ENCODE results near the gene EDN2.

The EDN2 gene

GRCh38 chr1:41449326-41449921 lies 35.1 kb downstream of the EDN2 start:
- FAIRE-seq (no peak), DNase-seq (ENCODE audit: insufficient read length, low spot score) (no peak)
- TF ChIP-seq TAF1 (IDR thresholded peaks at IDR 0.05; ENCODE audit: low read depth, low read length) (no peak), SPI1 (IDR thresholded peaks at IDR 0.05; ENCODE audit: low read depth, low read length) (no peak), PAX5 (IDR thresholded peaks at IDR 0.05; ENCODE audit: insufficient read depth, low read length, severe bottlenecking) (no peak), POLR2AphosphoS5 (IDR thresholded peaks at IDR 0.05; ENCODE audit: low read depth, low read length) (no peak), POLR2A (IDR thresholded peaks at IDR 0.05; ENCODE audit: low read depth, low read length) (no peak), POU2F2 (IDR thresholded peaks at IDR 0.05; ENCODE audit: low read depth, low read length) (no peak)

- DNase-seq (ENCODE audit: insufficient read length, low spot score) (no peak), FAIRE-seq (no peak)
- TF ChIP-seq PAX5 (IDR thresholded peaks at IDR 0.05; ENCODE audit: insufficient read depth, low read length, severe bottlenecking) = no peak
- no peak for TF ChIP-seq POLR2AphosphoS5 (IDR thresholded peaks at IDR 0.05; ENCODE audit: low read depth, low read length)
- no peak for TF ChIP-seq SPI1 (IDR thresholded peaks at IDR 0.05; ENCODE audit: low read depth, low read length)
- no peak for TF ChIP-seq TAF1 (IDR thresholded peaks at IDR 0.05; ENCODE audit: low read depth, low read length)
- TF ChIP-seq POU2F2 (IDR thresholded peaks at IDR 0.05; ENCODE audit: low read depth, low read length) = no peak
- no peak for TF ChIP-seq POLR2A (IDR thresholded peaks at IDR 0.05; ENCODE audit: low read depth, low read length)
These were observed 35.7 kb downstream of the EDN2 start for GRCh38 chr1:41448821-41449220.

- FAIRE-seq (no peak), DNase-seq (ENCODE audit: insufficient read length, low spot score) (no peak)
- no peak for TF ChIP-seq POU2F2 (IDR thresholded peaks at IDR 0.05; ENCODE audit: low read depth, low read length)
- TF ChIP-seq SPI1 (IDR thresholded peaks at IDR 0.05; ENCODE audit: low read depth, low read length) = no peak
- no peak for TF ChIP-seq POLR2A (IDR thresholded peaks at IDR 0.05; ENCODE audit: low read depth, low read length)
- TF ChIP-seq POLR2AphosphoS5 (IDR thresholded peaks at IDR 0.05; ENCODE audit: low read depth, low read length) = no peak
These were observed 36.3 kb downstream of the EDN2 start for GRCh38 chr1:41447995-41448770.

- FAIRE-seq = no peak
These were observed 37.5 kb downstream of the EDN2 start for GRCh38 chr1:41446851-41447610.

GRCh38 chr1:41444785-41445184 lies 39.7 kb downstream of the EDN2 start:
- DNase-seq (ENCODE audit: insufficient read length, low spot score) = no peak
- TF ChIP-seq POLR2AphosphoS5 (IDR thresholded peaks at IDR 0.05; ENCODE audit: low read depth, low read length) (no peak), POLR2A (IDR thresholded peaks at IDR 0.05; ENCODE audit: low read depth, low read length) (no peak), PAX5 (IDR thresholded peaks at IDR 0.05; ENCODE audit: insufficient read depth, low read length, severe bottlenecking) (no peak), SPI1 (IDR thresholded peaks at IDR 0.05; ENCODE audit: low read depth, low read length) (no peak), POU2F2 (IDR thresholded peaks at IDR 0.05; ENCODE audit: low read depth, low read length) (no peak), TAF1 (IDR thresholded peaks at IDR 0.05; ENCODE audit: low read depth, low read length) (no peak)
- no peak for FAIRE-seq

More at GRCh38 chr1:41446851-41447610, 37.5 kb downstream of the EDN2 start:
- DNase-seq (ENCODE audit: insufficient read length, low spot score) = no peak
- TF ChIP-seq POLR2A (IDR thresholded peaks at IDR 0.05; ENCODE audit: low read depth, low read length) = no peak
- TF ChIP-seq SPI1 (IDR thresholded peaks at IDR 0.05; ENCODE audit: low read depth, low read length) = no peak
- TF ChIP-seq POU2F2 (IDR thresholded peaks at IDR 0.05; ENCODE audit: low read depth, low read length) = no peak
- TF ChIP-seq POLR2AphosphoS5 (IDR thresholded peaks at IDR 0.05; ENCODE audit: low read depth, low read length) = no peak
- TF ChIP-seq TAF1 (IDR thresholded peaks at IDR 0.05; ENCODE audit: low read depth, low read length) = no peak
- TF ChIP-seq PAX5 (IDR thresholded peaks at IDR 0.05; ENCODE audit: insufficient read depth, low read length, severe bottlenecking) = no peak

- DNase-seq (ENCODE audit: insufficient read length, low spot score) = no peak
- no peak for FAIRE-seq
- TF ChIP-seq PAX5 (IDR thresholded peaks at IDR 0.05; ENCODE audit: insufficient read depth, low read length, severe bottlenecking) = no peak
- no peak for TF ChIP-seq POLR2A (IDR thresholded peaks at IDR 0.05; ENCODE audit: low read depth, low read length)
- no peak for TF ChIP-seq SPI1 (IDR thresholded peaks at IDR 0.05; ENCODE audit: low read depth, low read length)
- no peak for TF ChIP-seq TAF1 (IDR thresholded peaks at IDR 0.05; ENCODE audit: low read depth, low read length)
- no peak for TF ChIP-seq POU2F2 (IDR thresholded peaks at IDR 0.05; ENCODE audit: low read depth, low read length)
- no peak for TF ChIP-seq POLR2AphosphoS5 (IDR thresholded peaks at IDR 0.05; ENCODE audit: low read depth, low read length)
These were observed 40.2 kb downstream of the EDN2 start for GRCh38 chr1:41444246-41444645.

GRCh38 chr1:41442697-41443251 lies 41.7 kb downstream of the EDN2 start:
- DNase-seq (ENCODE audit: insufficient read length, low spot score) (no peak), FAIRE-seq (no peak)
- TF ChIP-seq SPI1 (IDR thresholded peaks at IDR 0.05; ENCODE audit: low read depth, low read length) (no peak), TAF1 (IDR thresholded peaks at IDR 0.05; ENCODE audit: low read depth, low read length) (no peak), POLR2A (IDR thresholded peaks at IDR 0.05; ENCODE audit: low read depth, low read length) (no peak), PAX5 (IDR thresholded peaks at IDR 0.05; ENCODE audit: insufficient read depth, low read length, severe bottlenecking) (no peak), POU2F2 (IDR thresholded peaks at IDR 0.05; ENCODE audit: low read depth, low read length) (no peak), POLR2AphosphoS5 (IDR thresholded peaks at IDR 0.05; ENCODE audit: low read depth, low read length) (no peak)

GRCh38 chr1:41440321-41441085 lies 44.0 kb downstream of the EDN2 start:
- no peak for TF ChIP-seq PAX5 (IDR thresholded peaks at IDR 0.05; ENCODE audit: insufficient read depth, low read length, severe bottlenecking)
- TF ChIP-seq POLR2AphosphoS5 (IDR thresholded peaks at IDR 0.05; ENCODE audit: low read depth, low read length) = no peak
- TF ChIP-seq POLR2A (IDR thresholded peaks at IDR 0.05; ENCODE audit: low read depth, low read length) = no peak
- TF ChIP-seq TAF1 (IDR thresholded peaks at IDR 0.05; ENCODE audit: low read depth, low read length) = no peak
- TF ChIP-seq SPI1 (IDR thresholded peaks at IDR 0.05; ENCODE audit: low read depth, low read length) = no peak
- TF ChIP-seq POU2F2 (IDR thresholded peaks at IDR 0.05; ENCODE audit: low read depth, low read length) = no peak
- FAIRE-seq (no peak), DNase-seq (ENCODE audit: insufficient read length, low spot score) (no peak)

All from GM12891 (cell line).